Peyer's patch (tissue), 4 donors: ENCODE measurements around the gene PHF23. TPM values are rescaled to one million over a fixed set of nuclear protein-coding genes. Genes with fewer than 3 reads are reported as not detected.

Experiments
- DNase-seq, 3 donors: peaks; one replicate each; pipeline ENCODE4 v3.0.0-alpha.2; 2017 to 2019
- H3K27ac ChIP-seq, 4 donors: fragments of 200-600 bp; sonication (generic); one replicate each; pipeline ENCODE4 v1.5.1; 2016 to 2019
- H3K27me3 ChIP-seq, 2 donors: fragments of 200-600 bp; sonication (generic); one replicate each; pipeline ENCODE4 v1.5.1; 2019
- H3K36me3 ChIP-seq, 3 donors: fragments of 200-600 bp; sonication (generic); one replicate each; pipeline ENCODE4 v1.5.1; 2016 to 2019
- H3K4me1 ChIP-seq, 4 donors: fragments of 200-600 bp; sonication (generic); one replicate each; pipeline ENCODE4 v1.5.1; 2016 to 2019
- H3K4me3 ChIP-seq, 4 donors: fragments of 200-600 bp; sonication (generic); 1 replicate in 3 of 4; 2 replicates in 1 of 4; pipeline ENCODE4 v1.5.1; 2016 to 2019; ENCODE audit warnings: mild to moderate bottlenecking in 1 of 4
- H3K9me3 ChIP-seq, 4 donors: fragments of 200-600 bp; sonication (generic); one replicate each; pipeline ENCODE4 v1.5.1; 2016 to 2019; ENCODE audit warnings: mild to moderate bottlenecking in 1 of 4
- CTCF ChIP-seq, 6 experiments: fragments of 450-650 bp in 4 of 6; fragments of 200-600 bp in 2 of 6; sonication (generic) in 1 of 6; IDR thresholded peaks; one replicate each; pipeline ENCODE4 v1.5.1; 2017 to 2019; ENCODE audit warnings: antibody characterized with exemption in 6 of 6, mild to moderate bottlenecking in 3 of 6, moderate library complexity in 1 of 6
- POLR2A ChIP-seq, 2 donors: fragments of 450-650 bp; IDR thresholded peaks; one replicate each; pipeline ENCODE4 v1.5.1; 2017; ENCODE audit warnings: antibody characterized with exemption in 2 of 2, mild to moderate bottlenecking in 2 of 2, moderate library complexity in 2 of 2
- total RNA-seq, 4 donors: library from RNA; depleted of rRNA; stranded (reverse); fragments of >200 nt; gene quantifications; one replicate each; pipeline ENCODE4 v1.1.0, GENCODE V29; 2016

Gene PHF23
- total RNA-seq, 4 donors from 2014 or later: 22.2 to 38.8 (median 35.1) TPM

DNA sequence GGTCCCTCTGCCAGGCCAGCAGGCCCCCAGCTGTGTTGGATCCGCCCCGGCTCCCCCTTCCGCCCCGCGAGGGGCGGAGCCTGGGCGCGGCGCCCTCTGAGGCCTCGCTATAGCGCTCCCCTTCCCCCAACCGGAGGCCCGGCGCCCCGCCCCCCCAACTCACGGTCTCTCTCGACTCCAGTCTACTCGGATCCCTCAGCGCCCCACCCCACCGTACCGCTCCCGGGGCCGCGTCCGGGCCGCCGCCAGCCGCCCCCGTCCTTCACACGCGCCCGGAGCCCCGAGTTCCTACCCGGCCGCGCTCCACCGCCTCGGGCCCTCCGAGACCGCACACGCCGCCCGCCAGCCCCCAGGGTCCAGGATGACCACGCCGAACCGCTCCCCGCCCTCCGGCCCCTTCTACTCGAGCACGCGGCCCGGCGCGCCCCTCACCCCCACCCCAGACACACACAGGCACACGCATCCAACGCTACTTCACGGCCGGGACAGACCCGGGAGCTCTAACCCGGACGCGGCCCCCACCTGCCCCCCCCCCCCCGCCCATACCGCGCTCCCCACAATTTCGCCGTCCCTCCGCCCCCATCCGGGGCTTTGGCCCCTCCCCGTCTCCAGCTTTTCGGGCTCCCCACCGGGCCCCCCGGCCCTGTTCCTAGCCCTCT is 1.4 kb downstream of the PHF23 start:
- Histone ChIP-seq H3K9me3 (no peaks in the 10 kb centered on the region), H3K4me3 (peak overlapping the region; percentile 94 to 98 (median 95)), H3K4me1 (peaks cover 0 to 50% (median 20%) of the 10 kb centered on the region in 4 donors), H3K27me3 (no peaks in the 10 kb centered on the region), H3K36me3 (peaks cover 0 to 34% (median 0%) of the 10 kb centered on the region in 3 donors), H3K27ac (peak overlapping the region; percentile 92 to 99 (median 96))
- TF ChIP-seq CTCF (IDR thresholded peaks at IDR 0.05) (no peak), POLR2A (IDR thresholded peaks at IDR 0.05) (no peak)
- DNase-seq: peak; percentile 89 to 94 (median 91)

- TF ChIP-seq POLR2A (IDR thresholded peaks at IDR 0.05): no peak
- no peak for TF ChIP-seq CTCF (IDR thresholded peaks at IDR 0.05)
- Histone ChIP-seq H3K27ac (peak overlapping the region; percentile 92 to 99 (median 96)), H3K4me1 (peaks cover 0 to 56% (median 23%) of the 10 kb centered on the region in 4 donors), H3K9me3 (no peaks in the 10 kb centered on the region), H3K27me3 (no peaks in the 10 kb centered on the region), H3K4me3 (peak overlapping the region; percentile 94 to 98 (median 95)), H3K36me3 (peaks cover 0 to 34% (median 0%) of the 10 kb centered on the region in 3 donors)
- DNase-seq: no peak
Measured at GRCh38 chr17:7237266-7237760, 1.9 kb downstream of the PHF23 start.

DNA sequence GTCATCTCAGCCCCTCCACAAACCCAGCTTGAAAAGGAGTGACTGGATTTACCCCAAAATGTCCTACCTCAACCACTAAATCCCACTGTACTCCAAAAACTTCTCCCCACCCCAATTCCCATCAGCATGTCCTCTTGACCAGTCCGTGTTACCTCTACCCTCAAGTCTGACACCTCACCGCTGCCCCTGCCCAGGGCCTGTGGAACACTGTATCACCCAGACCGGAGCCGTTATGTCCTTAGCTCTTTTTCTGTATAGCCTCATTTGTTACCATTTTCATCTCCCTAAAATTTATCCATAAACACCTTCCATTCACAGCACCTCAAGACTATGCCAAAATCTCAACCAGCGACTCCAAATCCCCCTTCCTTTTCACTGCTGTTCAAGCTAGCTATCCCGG is 2.4 kb downstream of the PHF23 start:
- DNase-seq: no peak
- TF ChIP-seq CTCF (IDR thresholded peaks at IDR 0.05): no peak
- TF ChIP-seq POLR2A (IDR thresholded peaks at IDR 0.05): no peak
- no peak overlapping the region for H3K4me3 ChIP-seq
- peaks cover 0 to 60% (median 24%) of the 10 kb centered on the region in 4 donors for H3K4me1 ChIP-seq
- H3K36me3 ChIP-seq: peaks cover 0 to 34% (median 0%) of the 10 kb centered on the region in 3 donors
- H3K27me3 ChIP-seq: no peaks in the 10 kb centered on the region
- peak overlapping the region in 1 of 4 donors; percentile 99 for H3K27ac ChIP-seq
- H3K9me3 ChIP-seq: no peaks in the 10 kb centered on the region

DNA sequence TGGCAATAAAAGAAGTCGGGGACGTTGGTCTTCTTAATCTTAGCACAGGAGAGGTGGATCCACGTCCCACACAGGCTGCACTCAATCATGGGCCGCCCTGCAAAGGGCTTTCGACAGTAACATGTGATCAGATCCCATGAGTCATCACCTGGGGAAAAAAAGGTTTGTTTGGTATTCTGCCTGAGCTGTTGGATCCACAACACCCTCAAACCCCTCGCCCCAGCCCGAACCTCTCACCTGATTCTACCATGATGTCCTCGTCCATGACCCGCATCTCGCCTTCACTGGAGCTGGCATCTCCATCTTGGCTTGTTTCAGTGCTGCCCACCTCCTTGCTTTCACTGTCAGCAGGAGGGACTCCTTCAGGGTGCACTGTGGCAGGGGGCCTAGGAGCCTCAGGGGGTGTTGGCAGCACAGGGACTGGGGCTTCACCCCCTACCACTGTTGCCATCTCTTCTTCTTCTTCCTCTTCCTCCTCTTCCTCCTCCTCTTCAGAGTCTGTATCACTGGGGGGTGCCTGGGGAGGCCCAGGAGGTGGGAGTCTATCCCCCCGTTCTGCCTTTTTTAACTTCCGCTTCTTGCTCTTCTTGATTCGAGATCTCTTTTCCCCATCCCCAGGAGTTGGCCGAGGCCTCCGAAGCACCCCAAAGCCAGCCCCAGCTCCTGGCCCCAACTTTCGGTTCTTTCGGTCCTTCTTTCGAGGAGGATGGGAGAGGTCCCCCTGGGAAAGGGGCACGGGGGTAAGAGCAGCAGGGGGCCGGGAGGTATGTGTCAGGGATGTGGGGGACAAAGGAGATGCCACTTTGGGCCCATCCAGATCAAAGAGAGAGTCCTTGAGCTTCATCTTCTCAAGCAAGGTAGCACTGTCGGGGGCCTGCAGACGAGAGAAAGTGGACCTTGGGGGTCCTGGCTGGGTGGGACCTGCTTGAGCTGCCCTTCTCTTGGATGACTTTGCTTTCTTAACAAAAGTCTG is 3.3 kb downstream of the PHF23 start:
- peaks cover 0 to 54% (median 20%) of the 10 kb centered on the region in 4 donors for H3K4me1 ChIP-seq
- H3K27ac ChIP-seq: peak overlapping the region in 2 of 4 donors; percentile 91 to 96
- H3K4me3 ChIP-seq: no peak overlapping the region
- peak in 1 of 3 donors; percentile 56 for DNase-seq
- no peak for TF ChIP-seq CTCF (IDR thresholded peaks at IDR 0.05)
- TF ChIP-seq POLR2A (IDR thresholded peaks at IDR 0.05): no peak
- no peaks in the 10 kb centered on the region for H3K27me3 ChIP-seq
- H3K9me3 ChIP-seq: no peaks in the 10 kb centered on the region
- H3K36me3 ChIP-seq: peaks cover 0 to 32% (median 0%) of the 10 kb centered on the region in 3 donors
